ENCODE results near the gene TNN. TPM values are rescaled to one million over a fixed set of nuclear protein-coding genes. Genes with fewer than 3 reads are reported as not detected.

TNN gene
- total and polyA plus RNA-seq, 12 donors, result 0.11 to 0.50 (median 0.23) TPM; not detected in 2

GRCh38 chr1:175114996-175115395, 47.4 kb downstream of the TNN start:
- no peaks in the 10 kb centered on the region for H3K36me3 ChIP-seq (replicated peaks in 1 of 2)
- no peaks in the 10 kb centered on the region for H3K4me1 ChIP-seq (replicated peaks in 1 of 2)
- WGBS, 4 donors, result 64 to 80% (median 68%) methylated on average over 1 to 2 of the region's 2 CpGs
- no peaks in the 10 kb centered on the region for H3K27me3 ChIP-seq
- no peak overlapping the region for H3K27ac ChIP-seq
- TF ChIP-seq, protein P1, sequence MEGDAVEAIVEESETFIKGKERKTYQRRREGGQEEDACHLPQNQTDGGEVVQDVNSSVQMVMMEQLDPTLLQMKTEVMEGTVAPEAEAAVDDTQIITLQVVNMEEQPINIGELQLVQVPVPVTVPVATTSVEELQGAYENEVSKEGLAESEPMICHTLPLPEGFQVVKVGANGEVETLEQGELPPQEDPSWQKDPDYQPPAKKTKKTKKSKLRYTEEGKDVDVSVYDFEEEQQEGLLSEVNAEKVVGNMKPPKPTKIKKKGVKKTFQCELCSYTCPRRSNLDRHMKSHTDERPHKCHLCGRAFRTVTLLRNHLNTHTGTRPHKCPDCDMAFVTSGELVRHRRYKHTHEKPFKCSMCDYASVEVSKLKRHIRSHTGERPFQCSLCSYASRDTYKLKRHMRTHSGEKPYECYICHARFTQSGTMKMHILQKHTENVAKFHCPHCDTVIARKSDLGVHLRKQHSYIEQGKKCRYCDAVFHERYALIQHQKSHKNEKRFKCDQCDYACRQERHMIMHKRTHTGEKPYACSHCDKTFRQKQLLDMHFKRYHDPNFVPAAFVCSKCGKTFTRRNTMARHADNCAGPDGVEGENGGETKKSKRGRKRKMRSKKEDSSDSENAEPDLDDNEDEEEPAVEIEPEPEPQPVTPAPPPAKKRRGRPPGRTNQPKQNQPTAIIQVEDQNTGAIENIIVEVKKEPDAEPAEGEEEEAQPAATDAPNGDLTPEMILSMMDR (IDR thresholded peaks at IDR 0.05), result no peak
- no peak for TF ChIP-seq POLR2A (IDR thresholded peaks at IDR 0.05)
- no peak overlapping the region for H3K4me3 ChIP-seq
- intact Hi-C loops (cut with DNase I), result no loop called here
- H3K9me3 ChIP-seq (replicated peaks in 1 of 3), result peaks cover 0 to 10% (median 9%) of the 10 kb centered on the region in 3 donors
- no peak for DNase-seq

DNA sequence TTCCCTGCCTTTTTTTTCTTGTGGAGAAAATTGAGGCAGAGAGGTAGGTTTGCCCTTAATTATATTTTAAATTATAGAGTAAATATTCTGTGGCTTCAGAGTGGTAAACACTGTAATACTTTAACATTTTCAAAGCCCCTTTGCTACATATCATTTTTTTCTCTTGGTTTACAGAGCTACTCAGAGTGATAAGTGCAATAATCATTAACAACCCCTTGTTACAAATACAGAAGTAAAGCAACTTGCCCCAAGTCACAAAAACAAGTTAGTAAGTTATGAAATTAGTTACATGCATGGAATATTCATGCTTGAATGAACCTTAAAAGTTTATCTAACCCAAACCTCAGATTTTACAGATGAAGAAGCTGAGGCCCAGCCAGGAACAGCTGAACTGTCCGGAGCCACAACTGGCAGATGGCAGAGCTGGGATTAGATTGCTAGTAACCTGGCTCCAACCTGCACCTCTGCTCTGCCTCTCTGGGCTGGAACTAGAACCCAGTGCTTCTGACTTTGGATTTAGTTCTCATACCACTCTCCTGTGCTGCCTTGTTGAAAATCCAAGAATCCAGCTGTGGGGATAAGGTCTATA, 48.7 kb downstream of the TNN start:
- Histone ChIP-seq H3K27me3 (no peaks in the 10 kb centered on the region), H3K4me1 (replicated peaks in 1 of 2) (no peaks in the 10 kb centered on the region), H3K36me3 (replicated peaks in 1 of 2) (no peaks in the 10 kb centered on the region), H3K27ac (no peak overlapping the region), H3K9me3 (replicated peaks in 1 of 3) (peaks cover 0 to 10% (median 9%) of the 10 kb centered on the region in 3 donors), H3K4me3 (no peak overlapping the region)
- no peak for TF ChIP-seq POLR2A (IDR thresholded peaks at IDR 0.05)
- TF ChIP-seq, protein P1 (IDR thresholded peaks at IDR 0.05), result no peak
- intact Hi-C loops (cut with DNase I), result no loop called here
- no peak for DNase-seq
- WGBS, 4 donors, result 73 to 94% (median 85%) methylated on average over 1 of the region's 1 CpG

DNA sequence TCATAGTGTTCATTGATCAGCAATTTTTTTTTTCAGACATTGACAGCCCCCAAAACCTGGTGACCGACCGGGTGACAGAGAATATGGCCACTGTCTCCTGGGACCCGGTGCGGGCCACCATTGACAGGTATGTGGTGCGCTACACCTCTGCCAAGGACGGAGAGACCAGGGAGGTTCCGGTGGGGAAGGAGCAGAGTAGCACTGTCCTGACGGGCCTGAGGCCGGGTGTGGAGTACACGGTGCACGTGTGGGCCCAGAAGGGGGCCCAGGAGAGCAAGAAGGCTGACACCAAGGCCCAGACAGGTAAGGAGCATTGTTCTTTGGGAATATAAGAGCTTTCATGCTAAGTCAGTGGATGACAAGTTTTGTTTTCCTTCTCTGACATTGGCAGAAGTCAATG, 49.3 kb downstream of the TNN start:
- TF ChIP-seq, protein P1 (IDR thresholded peaks at IDR 0.05), result no peak
- TF ChIP-seq POLR2A (IDR thresholded peaks at IDR 0.05), result no peak
- intact Hi-C loops (cut with DNase I), result no loop called here
- 62 to 79% (median 72%) methylated on average over 11 of the region's 11 CpGs for WGBS, 4 donors

DNA sequence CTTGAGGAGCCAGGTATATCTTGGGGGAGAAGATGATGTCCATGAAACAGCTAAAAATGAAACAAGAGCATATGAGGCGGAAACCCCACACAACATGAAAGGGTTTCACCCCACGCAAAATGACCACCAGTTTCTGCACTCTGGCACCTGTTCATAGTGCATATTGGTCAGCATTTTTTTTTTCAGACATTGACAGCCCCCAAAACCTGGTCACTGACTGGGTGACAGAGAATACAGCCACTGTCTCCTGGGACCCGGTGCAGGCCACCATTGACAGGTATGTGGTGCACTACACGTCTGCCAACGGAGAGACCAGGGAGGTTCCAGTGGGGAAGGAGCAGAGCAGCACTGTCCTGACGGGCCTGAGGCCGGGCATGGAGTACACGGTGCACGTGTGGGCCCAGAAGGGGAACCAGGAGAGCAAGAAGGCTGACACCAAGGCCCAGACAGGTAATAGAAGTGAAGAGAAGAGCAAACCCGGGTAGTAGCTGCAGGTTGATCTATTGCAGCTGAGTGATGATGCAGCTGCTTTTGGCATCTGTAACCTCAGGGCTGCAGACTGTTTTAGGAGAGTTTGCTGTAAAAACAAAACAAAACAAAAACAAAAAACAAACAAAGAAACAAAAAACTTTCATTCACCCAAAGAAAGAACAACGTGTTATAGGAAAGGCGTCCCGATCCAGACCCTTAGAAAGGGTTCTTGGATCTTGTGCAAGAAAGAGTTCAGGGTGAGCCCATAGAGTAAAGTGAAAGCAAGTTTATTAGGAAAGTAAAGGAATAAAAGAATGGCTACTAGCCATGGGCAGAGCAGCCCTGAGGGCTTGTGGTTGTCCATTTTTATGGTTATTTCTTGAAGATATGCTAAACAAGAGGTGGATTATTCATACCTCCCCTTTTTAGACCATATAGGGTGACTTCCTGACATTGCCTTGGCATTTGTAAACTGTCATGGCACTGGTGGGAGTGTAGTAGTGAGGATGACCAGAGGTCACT, 51.0 kb downstream of the TNN start:
- DNase-seq, result no peak
- no peaks in the 10 kb centered on the region for H3K36me3 ChIP-seq (replicated peaks in 1 of 2)
- no peaks in the 10 kb centered on the region for H3K27me3 ChIP-seq
- no peak for TF ChIP-seq POLR2A (IDR thresholded peaks at IDR 0.05)
- TF ChIP-seq, protein P1 (IDR thresholded peaks at IDR 0.05), result no peak
- 77 to 83% (median 82%) methylated on average over 12 to 13 of the region's 13 CpGs for WGBS, 4 donors
- intact Hi-C loops (cut with DNase I), result no loop called here
- H3K4me1 ChIP-seq (replicated peaks in 1 of 2), result no peaks in the 10 kb centered on the region
- peaks cover 0 to 3% (median 2%) of the 10 kb centered on the region in 3 donors for H3K9me3 ChIP-seq (replicated peaks in 1 of 3)
- no peak overlapping the region for H3K4me3 ChIP-seq
- no peak overlapping the region for H3K27ac ChIP-seq

More for the DNA sequence above, 49.3 kb downstream of the TNN start:
- no peaks in the 10 kb centered on the region for H3K36me3 ChIP-seq (replicated peaks in 1 of 2)
- no peak for DNase-seq
- H3K4me1 ChIP-seq (replicated peaks in 1 of 2), result no peaks in the 10 kb centered on the region
- H3K27me3 ChIP-seq, result no peaks in the 10 kb centered on the region
- no peak overlapping the region for H3K4me3 ChIP-seq
- peaks cover 0 to 10% (median 9%) of the 10 kb centered on the region in 3 donors for H3K9me3 ChIP-seq (replicated peaks in 1 of 3)
- H3K27ac ChIP-seq, result no peak overlapping the region
